HG03354 (cell line): ENCODE data around the gene GNAI3.

ENCODE experiments used
- ATAC-seq: cut with Tn5 transposase; IDR thresholded peaks from one replicate; pipeline ENCODE4 v1.9.1; 2021; ENCODE audit warnings: mild to moderate bottlenecking; ENCODE audit not compliant: unreplicated experiment, poor library complexity, severe bottlenecking

GNAI3 gene

GRCh38 chr1:109631513-109632505 is 83.4 kb downstream of the GNAI3 start:
- ATAC-seq: no peak

DNA sequence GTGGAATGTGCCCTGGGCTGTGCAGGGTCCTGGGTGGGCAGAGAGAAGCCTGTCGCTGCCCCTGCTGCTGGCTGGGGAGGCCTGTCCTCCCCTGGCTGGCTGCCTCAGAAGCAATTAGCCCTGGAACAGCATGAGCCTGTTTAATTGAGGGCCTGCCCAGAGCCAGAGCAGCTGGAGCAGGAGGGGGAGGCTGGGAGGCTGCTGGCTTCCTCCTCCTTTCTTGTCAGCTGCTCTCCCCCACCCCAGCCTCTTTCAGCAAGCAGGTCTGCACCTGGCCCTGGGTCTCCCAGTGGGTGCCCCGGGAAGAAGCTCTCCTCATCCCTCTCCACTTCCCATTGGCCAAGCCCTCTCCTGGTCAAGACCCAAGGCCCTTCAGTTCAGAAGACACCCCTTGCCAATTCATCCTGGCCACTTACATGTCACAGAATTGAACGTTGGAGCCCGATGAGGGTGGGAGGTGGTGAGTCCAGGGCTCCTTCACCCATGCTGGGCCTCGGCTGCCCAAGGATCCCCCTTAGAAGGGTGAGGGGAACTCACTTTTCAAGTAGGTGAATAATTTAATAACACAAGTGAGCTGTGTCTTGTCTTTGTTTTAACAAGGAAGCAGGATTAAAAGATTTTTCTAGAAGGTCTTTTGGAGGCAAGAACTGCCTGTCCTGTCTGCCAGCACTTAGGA is 84.4 kb downstream of the GNAI3 start:
- no peak for ATAC-seq

DNA sequence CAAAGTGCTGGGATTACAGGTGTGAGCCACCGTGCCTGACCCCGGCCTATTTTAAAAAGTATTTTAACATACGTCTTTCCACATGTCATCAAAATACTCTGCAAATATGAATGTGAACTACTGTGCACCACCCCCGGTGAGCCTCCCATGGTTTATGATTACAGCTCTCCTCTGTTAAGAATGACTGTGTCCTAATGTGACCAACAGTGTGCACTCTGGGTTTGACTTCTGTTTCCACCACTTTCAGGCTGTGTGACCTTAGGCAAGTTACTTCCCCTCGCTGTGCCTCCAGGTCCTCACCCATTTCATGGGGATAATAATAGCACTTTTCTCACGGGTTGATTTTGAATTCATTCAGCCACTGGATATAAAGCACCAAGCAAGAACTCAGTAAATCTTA is 85.9 kb downstream of the GNAI3 start:
- no peak for ATAC-seq

DNA sequence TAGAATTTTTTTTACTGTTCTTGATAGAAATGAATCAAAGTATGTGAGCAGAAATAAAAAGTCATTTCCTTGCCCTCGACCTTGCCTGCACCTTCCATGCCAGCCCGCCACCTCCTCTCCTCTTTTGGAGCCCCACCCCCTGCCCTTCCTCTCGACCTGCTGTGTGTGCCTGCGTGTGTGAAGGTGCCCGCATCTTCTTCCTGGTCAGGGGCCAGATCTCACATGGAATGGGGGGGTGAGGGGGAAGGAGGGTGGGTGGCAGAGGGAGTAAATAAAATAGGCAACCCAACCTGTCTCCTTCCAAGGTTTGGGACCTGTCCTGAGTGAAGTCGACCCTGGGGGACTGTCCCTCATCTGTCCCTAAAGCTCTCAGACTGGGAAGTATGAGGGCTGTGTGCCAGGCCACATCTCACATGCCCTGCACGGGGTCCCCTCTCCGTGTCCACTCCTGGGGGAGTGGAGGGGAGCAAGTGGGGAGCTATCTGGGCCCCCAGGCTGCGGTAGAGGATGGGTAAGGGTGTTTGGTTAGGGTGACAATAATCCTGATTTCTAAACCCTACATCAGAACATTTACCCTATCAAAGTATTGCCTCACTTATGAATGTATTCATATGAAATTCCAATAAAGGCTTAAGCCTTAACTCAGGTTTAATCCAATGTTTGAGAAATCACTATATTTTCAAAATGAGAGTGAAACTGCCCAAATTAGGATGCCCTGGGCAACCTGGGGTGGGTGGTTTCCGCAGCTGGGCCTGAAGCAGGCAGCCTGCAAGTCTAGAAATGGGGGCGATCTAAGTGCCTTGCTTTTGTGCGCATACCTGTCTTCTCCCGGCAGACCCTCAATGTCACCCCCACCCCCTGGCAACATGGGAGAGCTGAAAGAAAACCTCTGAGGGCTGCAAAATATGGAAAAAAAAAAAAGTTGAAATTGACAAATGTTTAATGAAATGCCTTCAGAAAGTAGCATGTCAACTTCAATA is 86.6 kb downstream of the GNAI3 start:
- ATAC-seq: no peak

GRCh38 chr1:109635862-109636200 is 87.4 kb downstream of the GNAI3 start:
- no peak for ATAC-seq

GRCh38 chr1:109636201-109636952 is 88.0 kb downstream of the GNAI3 start:
- ATAC-seq: no peak

DNA sequence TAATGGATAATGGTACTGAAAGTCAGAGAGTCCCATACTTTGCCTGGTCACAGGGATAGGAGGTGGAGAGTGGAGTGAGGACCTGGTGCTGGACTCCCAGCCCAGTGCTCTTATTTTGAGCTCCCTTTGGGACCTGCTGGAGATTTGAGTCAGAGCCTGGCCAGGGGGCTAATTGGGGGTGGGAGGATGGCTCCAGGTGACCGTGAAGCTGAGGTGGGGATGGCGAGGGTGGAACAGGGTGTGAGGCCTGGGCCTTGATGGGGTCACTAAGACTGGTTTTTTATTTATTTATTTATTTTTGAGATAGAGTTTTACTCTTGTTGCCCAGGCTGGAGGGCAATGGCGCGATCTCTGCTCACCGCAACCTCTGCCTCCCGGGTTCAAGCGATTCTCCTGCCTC is 89.0 kb downstream of the GNAI3 start:
- ATAC-seq: no peak

DNA sequence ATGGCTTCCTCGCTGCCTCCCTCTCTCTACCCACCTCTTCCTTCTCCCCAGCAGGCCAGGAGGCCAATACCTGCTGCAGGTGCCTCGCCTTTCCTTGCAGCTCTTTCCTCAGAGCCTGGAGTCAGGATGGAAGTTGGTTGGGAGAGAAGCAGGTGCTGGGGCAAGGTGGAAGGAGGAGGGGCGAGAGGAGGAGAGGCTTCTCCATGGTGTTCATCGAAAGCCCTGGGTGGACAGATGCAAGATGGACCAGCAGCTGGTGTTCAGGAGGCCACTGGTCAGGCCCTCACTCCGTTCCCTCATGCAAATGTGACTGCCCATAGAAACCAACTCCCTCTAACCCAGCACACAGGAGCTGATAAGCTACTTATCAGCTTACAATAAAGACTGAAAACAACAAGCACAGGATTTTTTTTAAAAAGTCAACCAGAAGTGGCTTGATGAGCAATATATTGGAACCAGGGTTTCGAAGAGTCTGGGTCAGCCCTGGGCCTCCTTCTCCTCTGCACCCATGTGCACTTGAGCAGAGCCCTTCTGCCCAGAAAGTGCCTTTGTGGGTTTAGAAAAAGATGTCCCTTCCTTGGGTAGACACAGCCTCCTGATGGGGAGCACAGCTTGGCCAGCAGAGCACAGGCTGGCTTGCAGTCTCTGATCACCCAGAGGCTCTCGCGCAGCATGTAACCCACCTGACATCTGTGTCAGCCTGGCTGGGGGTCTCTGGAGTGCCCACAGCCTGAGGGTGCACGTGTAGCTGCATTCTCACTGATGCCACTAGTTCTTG is 90.8 kb downstream of the GNAI3 start:
- no peak for ATAC-seq

- no peak for ATAC-seq
Measured at GRCh38 chr1:109639841-109640184, 91.4 kb downstream of the GNAI3 start.

GRCh38 chr1:109640285-109640865 is 92.0 kb downstream of the GNAI3 start:
- peak; percentile 56 for ATAC-seq

DNA sequence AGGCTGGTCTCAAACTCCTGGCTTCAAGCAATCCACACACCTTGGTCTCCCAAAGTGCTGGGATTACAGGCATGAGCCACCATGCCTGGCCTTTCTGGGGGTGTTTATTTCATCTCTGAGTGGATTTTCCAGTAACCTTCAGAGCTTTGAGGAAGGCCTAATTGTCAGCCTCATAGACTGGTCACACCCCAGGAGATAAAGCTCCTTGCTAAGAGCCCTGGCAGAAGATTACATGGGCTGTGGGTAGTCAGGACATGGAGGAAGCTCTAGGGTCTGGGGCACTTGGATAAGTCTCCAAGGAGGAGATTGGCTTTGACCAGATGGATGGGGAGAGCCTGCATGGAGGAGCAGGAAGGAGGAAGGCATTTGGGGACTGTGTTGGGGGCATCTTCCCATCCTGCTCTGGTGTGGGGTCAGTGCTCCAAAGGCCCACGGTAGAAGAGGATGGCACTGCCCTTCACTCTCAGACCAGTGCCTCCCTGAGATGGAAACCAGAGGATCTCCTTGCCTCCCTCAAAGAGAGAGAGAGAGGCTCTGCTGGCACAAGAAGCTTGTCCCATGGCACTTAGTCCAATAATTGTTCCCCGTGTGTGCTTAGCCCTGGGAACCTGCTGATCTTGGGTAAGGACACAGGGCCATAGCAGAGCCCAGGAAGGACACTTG is 92.8 kb downstream of the GNAI3 start:
- ATAC-seq: no peak

DNA sequence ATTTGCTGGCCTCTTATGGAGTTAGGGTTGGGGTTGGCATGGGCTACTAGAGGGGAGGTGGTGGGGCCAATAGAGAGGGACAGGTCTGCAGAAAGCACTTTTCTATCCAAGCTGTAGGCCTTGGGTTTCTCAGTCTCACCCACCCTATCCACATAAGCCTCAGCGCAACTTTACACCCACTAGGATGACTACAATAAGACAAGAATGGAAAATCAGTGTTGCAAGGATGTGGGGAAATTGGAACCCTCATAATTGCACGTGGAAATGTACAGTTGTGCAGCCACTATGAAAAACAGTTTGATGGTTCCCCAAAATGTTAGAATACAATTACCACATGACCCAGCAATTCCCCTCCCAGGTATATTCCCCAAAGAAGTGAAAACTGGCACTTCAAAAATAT is 93.4 kb downstream of the GNAI3 start:
- ATAC-seq: no peak

DNA sequence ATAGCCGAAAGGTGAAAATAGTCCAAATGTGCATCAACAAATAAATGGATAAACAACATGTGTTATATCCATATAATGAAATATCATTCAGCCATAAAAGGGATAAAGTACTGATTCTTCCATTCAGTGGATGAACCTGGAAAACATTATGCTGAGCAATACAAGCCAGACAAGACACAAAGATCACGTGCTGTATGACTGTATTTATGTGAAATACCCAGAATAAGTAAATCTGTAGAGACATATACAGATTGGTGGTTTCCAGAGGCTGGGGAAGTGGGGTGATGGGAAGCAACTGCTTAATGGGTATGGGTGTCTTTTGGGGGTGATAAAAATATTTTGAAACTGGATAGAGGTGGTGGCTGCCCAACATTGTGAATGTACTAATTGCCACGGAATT is 94.2 kb downstream of the GNAI3 start:
- ATAC-seq: no peak

GRCh38 chr1:109643385-109644230 is 95.2 kb downstream of the GNAI3 start:
- peak; percentile 97 for ATAC-seq

DNA sequence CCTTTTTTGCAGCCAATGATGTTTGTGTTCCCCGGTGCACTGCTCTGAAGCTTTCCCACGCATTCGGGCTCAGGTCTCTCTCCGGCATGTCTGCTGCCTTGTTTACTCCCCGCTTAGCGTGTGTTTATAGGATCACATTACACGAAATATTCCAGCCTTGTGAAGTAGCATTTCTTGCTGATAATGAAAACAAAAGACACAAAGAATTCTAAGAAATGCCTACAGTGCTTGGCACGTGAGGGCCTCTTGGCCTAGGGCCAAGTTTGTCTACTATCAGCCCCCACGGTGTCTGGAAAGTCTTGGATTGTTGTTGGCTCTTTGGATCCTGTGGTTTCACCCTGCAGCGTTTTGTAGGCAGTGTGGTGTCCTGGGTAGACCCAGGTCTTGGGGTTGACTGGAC is 96.3 kb downstream of the GNAI3 start:
- ATAC-seq: no peak

GRCh38 chr1:109649491-109649914 is 101.1 kb downstream of the GNAI3 start:
- ATAC-seq: no peak

DNA sequence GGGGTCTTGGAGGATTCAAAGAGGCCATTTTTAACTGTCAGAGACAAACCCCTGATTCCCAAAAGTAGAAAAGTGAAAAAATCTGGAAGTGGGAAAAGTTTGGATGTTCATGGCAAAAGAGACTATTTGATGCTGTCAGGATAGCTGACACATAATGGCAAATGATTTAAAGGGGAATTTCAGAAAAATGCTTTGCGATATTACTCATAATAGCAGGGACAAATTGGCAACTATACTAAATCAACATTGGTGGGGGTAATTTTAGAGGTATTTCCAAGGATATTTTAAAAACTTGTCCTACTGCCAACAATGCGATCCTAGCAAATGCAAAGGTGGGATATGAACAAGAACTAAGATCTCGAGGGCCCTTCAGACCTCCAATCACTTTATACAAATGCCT is 102.2 kb downstream of the GNAI3 start:
- ATAC-seq: no peak
